HEK293 (cell line): Measurements from ENCODE around the gene TEX38.

Source experiments
- BCL11B ChIP-seq: fragments of 450-650 bp; formaldehyde crosslinking; IDR thresholded peaks from 2 replicates; pipeline ENCODE4 v1.5.1; 2016; ENCODE audit warnings: low read depth, missing biosample characterization, missing genetic modification characterization
- ELK4 ChIP-seq: IDR thresholded peaks from 2 replicates; pipeline ENCODE4 v1.6.1; 2011; ENCODE audit warnings: mild to moderate bottlenecking, low read depth, low read length, borderline replicate concordance
- FEZF1 ChIP-seq: fragments of 450-650 bp; formaldehyde crosslinking; IDR thresholded peaks from 2 replicates; pipeline ENCODE4 v1.5.1; 2016; ENCODE audit warnings: missing biosample characterization, missing genetic modification characterization
- INSM2 ChIP-seq: fragments of 450-650 bp; formaldehyde crosslinking; IDR thresholded peaks from 2 replicates; pipeline ENCODE4 v1.5.1; 2016; ENCODE audit warnings: missing biosample characterization, missing genetic modification characterization
- KLF8 ChIP-seq: fragments of 450-650 bp; formaldehyde crosslinking; IDR thresholded peaks from 2 replicates; pipeline ENCODE4 v1.5.1; 2016; ENCODE audit warnings: missing biosample characterization, missing genetic modification characterization
- OVOL3 ChIP-seq: fragments of 450-650 bp; formaldehyde crosslinking; IDR thresholded peaks from 2 replicates; pipeline ENCODE4 v1.5.1; 2016; ENCODE audit warnings: missing biosample characterization, missing genetic modification characterization
- SCRT1 ChIP-seq: fragments of 450-650 bp; formaldehyde crosslinking; IDR thresholded peaks from 2 replicates; pipeline ENCODE4 v1.5.1; 2016; ENCODE audit warnings: missing biosample characterization, missing genetic modification characterization, borderline replicate concordance
- TRIM28 ChIP-seq: IDR thresholded peaks from 2 replicates; pipeline ENCODE4 v1.6.1; 2011; ENCODE audit warnings: low read length, control low read depth, borderline replicate concordance
- YY1 ChIP-seq: fragments of 450-650 bp; formaldehyde crosslinking; IDR thresholded peaks from 2 replicates; pipeline ENCODE4 v1.5.1; 2018; ENCODE audit warnings: missing biosample characterization, missing genetic modification characterization
- ZBTB20 ChIP-seq: fragments of 450-650 bp; formaldehyde crosslinking; IDR thresholded peaks from 2 replicates; pipeline ENCODE4 v1.5.1; 2016; ENCODE audit warnings: missing biosample characterization, missing genetic modification characterization
- ZFP37 ChIP-seq: fragments of 450-650 bp; formaldehyde crosslinking; IDR thresholded peaks from 2 replicates; pipeline ENCODE4 v1.5.1; 2016; ENCODE audit warnings: missing biosample characterization, missing genetic modification characterization
- ZFP69B ChIP-seq: fragments of 450-650 bp; formaldehyde crosslinking; IDR thresholded peaks from 2 replicates; pipeline ENCODE4 v1.5.1; 2016; ENCODE audit warnings: missing biosample characterization, missing genetic modification characterization
- ZNF112 ChIP-seq: fragments of 450-650 bp; formaldehyde crosslinking; IDR thresholded peaks from 2 replicates; pipeline ENCODE4 v1.5.0; 2017; ENCODE audit warnings: missing biosample characterization, missing genetic modification characterization
- ZNF24 ChIP-seq: fragments of 450-650 bp; formaldehyde crosslinking; IDR thresholded peaks from 2 replicates; pipeline ENCODE4 v1.5.1; 2016; ENCODE audit warnings: missing biosample characterization, missing genetic modification characterization
- ZNF335 ChIP-seq: fragments of 450-650 bp; formaldehyde crosslinking; conservative IDR thresholded peaks from 2 replicates; pipeline ENCODE4 v1.5.1; 2016; ENCODE audit warnings: missing biosample characterization, missing genetic modification characterization
- ZNF362 ChIP-seq: fragments of 450-650 bp; formaldehyde crosslinking; IDR thresholded peaks from 2 replicates; pipeline ENCODE4 v1.5.1; 2016; ENCODE audit warnings: missing biosample characterization, missing genetic modification characterization
- ZNF449 ChIP-seq: fragments of 450-650 bp; formaldehyde crosslinking; IDR thresholded peaks from 2 replicates; pipeline ENCODE4 v1.5.1; 2017; ENCODE audit warnings: missing biosample characterization, mild to moderate bottlenecking, missing genetic modification characterization, moderate library complexity
- ZNF488 ChIP-seq: fragments of 450-650 bp; formaldehyde crosslinking; IDR thresholded peaks from 2 replicates; pipeline ENCODE4 v1.5.1; 2016; ENCODE audit warnings: missing biosample characterization, missing genetic modification characterization
- ZNF501 ChIP-seq: fragments of 450-650 bp; formaldehyde crosslinking; IDR thresholded peaks from 2 replicates; pipeline ENCODE4 v1.5.1; 2016; ENCODE audit warnings: missing biosample characterization, missing genetic modification characterization
- ZNF514 ChIP-seq: fragments of 450-650 bp; formaldehyde crosslinking; IDR thresholded peaks from 2 replicates; pipeline ENCODE4 v1.5.1; 2016; ENCODE audit warnings: missing biosample characterization, missing genetic modification characterization
- ZNF518A ChIP-seq: fragments of 450-650 bp; formaldehyde crosslinking; conservative IDR thresholded peaks from 2 replicates; pipeline ENCODE4 v1.5.1; 2016; ENCODE audit warnings: low read depth, missing biosample characterization, missing genetic modification characterization
- ZNF585B ChIP-seq: fragments of 450-650 bp; formaldehyde crosslinking; IDR thresholded peaks from 2 replicates; pipeline ENCODE4 v1.5.1; 2016; ENCODE audit warnings: missing biosample characterization, missing genetic modification characterization
- ZNF610 ChIP-seq: fragments of 450-650 bp; formaldehyde crosslinking; IDR thresholded peaks from 2 replicates; pipeline ENCODE4 v1.5.1; 2016; ENCODE audit warnings: missing biosample characterization, missing genetic modification characterization, borderline replicate concordance
- ZNF776 ChIP-seq: fragments of 450-650 bp; formaldehyde crosslinking; IDR thresholded peaks from 2 replicates; pipeline ENCODE4 v1.5.0; 2017; ENCODE audit warnings: missing biosample characterization, missing genetic modification characterization, borderline replicate concordance
- ZSCAN16 ChIP-seq: fragments of 450-650 bp; formaldehyde crosslinking; IDR thresholded peaks from 2 replicates; pipeline ENCODE4 v1.5.1; 2016; ENCODE audit warnings: missing biosample characterization, missing genetic modification characterization
- ZSCAN23 ChIP-seq: fragments of 450-650 bp; formaldehyde crosslinking; IDR thresholded peaks from 2 replicates; pipeline ENCODE4 v1.5.1; 2016; ENCODE audit warnings: missing biosample characterization, missing genetic modification characterization
- ZSCAN4 ChIP-seq: fragments of 450-650 bp; formaldehyde crosslinking; IDR thresholded peaks from 2 replicates; pipeline ENCODE4 v1.5.1; 2017; ENCODE audit warnings: missing biosample characterization, missing genetic modification characterization

The TEX38 gene

GRCh38 chr1:46718727-46719622 is 47.3 kb downstream of the TEX38 start, which contains the start of gene EFCAB14 (continued):
- peak; percentile 36; the same call in 1 of the 2 replicates for TF ChIP-seq ZBTB20 (tag by site-specific recombination)
- peak; percentile 100 for TF ChIP-seq ZFP69B
- no peak for TF ChIP-seq ELK4
- TF ChIP-seq ZNF585B (tag by site-specific recombination) = no peak
- TF ChIP-seq ZFP37 = no peak
- no peak for TF ChIP-seq ZNF514
- TF ChIP-seq ZNF362 (tag by site-specific recombination) = no peak
- no peak for TF ChIP-seq OVOL3 (tag by site-specific recombination)
- no peak for TF ChIP-seq ZSCAN16 (tag by site-specific recombination)
- no peak for TF ChIP-seq TRIM28
- peak; percentile 98 for TF ChIP-seq KLF8 (tag by site-specific recombination)
- peak; percentile 25; the same call in 1 of the 2 replicates for TF ChIP-seq INSM2 (tag by site-specific recombination)
- TF ChIP-seq ZNF501 = peak; percentile 26; the same call in 1 of the 2 replicates
- no peak for TF ChIP-seq ZNF518A (tag by site-specific recombination)
- TF ChIP-seq ZSCAN23 (tag by site-specific recombination) = no peak
- TF ChIP-seq ZNF488 (tag by site-specific recombination) = no peak
- TF ChIP-seq ZNF610 (tag by site-specific recombination) = no peak
- TF ChIP-seq ZNF449 (tag by site-specific recombination) = peak; percentile 14; the same call in 1 of the 2 replicates
- TF ChIP-seq YY1 (tag by site-specific recombination) = peak; percentile 32
- peak; percentile 57; the same call in 1 of the 2 replicates for TF ChIP-seq BCL11B
- no peak for TF ChIP-seq SCRT1 (tag by site-specific recombination)
- TF ChIP-seq ZSCAN4 (tag by site-specific recombination) = no peak
- no peak for TF ChIP-seq ZNF776 (tag by site-specific recombination)
- TF ChIP-seq FEZF1 = no peak
- TF ChIP-seq ZNF335 (tag by site-specific recombination) = peak; percentile 81
- peak; percentile 32; the same call in 1 of the 2 replicates for TF ChIP-seq ZNF24 (tag by site-specific recombination)
- no peak for TF ChIP-seq ZNF112
